ENCODE results near the gene MATN1. TPM values are rescaled to one million over a fixed set of nuclear protein-coding genes. Genes with fewer than 3 reads are reported as not detected.
A peak's percentile ranks its signal among the peaks of the same experiment; 100 is the strongest.
"Not testable (repeated sequence)": the region's sequence is repeated elsewhere in the genome, so short reads cannot be mapped to it uniquely, and the experiment has no call there.

Gene MATN1
- total RNA-seq, 1 donor from 2014 or later, result not detected

DNA sequence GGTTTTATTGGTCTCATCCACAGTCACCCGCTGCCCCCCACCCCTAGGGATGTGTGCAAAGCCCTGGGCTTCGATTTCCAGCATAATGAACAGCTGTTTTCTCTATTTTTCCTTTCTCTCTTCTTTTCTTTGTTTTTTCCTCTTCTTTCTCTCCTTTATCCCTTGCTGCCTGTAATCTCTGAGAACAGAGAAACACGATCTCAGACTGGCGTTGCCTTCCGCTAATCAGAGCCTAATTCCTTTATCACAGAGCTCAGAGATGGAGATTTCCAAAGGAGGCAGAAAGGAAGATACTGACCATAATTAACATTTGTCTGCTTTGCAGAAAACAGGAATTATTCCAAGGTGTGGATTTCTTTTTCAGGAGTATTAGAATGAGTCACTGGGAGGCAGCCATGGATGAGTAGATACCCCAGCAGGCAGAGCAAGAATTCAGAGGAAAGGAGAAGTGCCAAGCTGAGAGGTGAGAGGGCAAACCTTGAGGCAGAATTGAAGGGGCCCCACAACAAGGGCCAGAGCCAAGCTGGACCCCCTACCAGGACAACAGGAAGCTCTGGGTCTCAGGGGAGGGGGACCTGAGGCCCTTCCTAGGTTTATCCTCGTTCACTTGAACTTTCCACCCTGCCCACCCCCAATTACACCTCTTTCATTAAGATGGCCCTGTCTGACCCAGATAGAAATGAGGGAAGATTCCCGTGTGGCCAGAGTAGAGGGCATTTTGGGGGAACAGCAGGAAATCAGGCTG, 33.3 kb downstream of the MATN1 start:
- Histone ChIP-seq H3K36me3 (no peaks in the 10 kb centered on the region), H3K27ac (no peak overlapping the region), H3K9me3 (no peaks in the 10 kb centered on the region), H3K27me3 (peaks cover 14% of the 10 kb centered on the region), H3K4me1 (no peaks in the 10 kb centered on the region), H3K4me3 (no peak overlapping the region)
- DNase-seq (peak; percentile 35), ATAC-seq (no peak)
- intact Hi-C loops (cut with DNase I), result no loop called here
- TF ChIP-seq, protein P1, sequence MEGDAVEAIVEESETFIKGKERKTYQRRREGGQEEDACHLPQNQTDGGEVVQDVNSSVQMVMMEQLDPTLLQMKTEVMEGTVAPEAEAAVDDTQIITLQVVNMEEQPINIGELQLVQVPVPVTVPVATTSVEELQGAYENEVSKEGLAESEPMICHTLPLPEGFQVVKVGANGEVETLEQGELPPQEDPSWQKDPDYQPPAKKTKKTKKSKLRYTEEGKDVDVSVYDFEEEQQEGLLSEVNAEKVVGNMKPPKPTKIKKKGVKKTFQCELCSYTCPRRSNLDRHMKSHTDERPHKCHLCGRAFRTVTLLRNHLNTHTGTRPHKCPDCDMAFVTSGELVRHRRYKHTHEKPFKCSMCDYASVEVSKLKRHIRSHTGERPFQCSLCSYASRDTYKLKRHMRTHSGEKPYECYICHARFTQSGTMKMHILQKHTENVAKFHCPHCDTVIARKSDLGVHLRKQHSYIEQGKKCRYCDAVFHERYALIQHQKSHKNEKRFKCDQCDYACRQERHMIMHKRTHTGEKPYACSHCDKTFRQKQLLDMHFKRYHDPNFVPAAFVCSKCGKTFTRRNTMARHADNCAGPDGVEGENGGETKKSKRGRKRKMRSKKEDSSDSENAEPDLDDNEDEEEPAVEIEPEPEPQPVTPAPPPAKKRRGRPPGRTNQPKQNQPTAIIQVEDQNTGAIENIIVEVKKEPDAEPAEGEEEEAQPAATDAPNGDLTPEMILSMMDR (IDR thresholded peaks at IDR 0.05), result no peak

DNA sequence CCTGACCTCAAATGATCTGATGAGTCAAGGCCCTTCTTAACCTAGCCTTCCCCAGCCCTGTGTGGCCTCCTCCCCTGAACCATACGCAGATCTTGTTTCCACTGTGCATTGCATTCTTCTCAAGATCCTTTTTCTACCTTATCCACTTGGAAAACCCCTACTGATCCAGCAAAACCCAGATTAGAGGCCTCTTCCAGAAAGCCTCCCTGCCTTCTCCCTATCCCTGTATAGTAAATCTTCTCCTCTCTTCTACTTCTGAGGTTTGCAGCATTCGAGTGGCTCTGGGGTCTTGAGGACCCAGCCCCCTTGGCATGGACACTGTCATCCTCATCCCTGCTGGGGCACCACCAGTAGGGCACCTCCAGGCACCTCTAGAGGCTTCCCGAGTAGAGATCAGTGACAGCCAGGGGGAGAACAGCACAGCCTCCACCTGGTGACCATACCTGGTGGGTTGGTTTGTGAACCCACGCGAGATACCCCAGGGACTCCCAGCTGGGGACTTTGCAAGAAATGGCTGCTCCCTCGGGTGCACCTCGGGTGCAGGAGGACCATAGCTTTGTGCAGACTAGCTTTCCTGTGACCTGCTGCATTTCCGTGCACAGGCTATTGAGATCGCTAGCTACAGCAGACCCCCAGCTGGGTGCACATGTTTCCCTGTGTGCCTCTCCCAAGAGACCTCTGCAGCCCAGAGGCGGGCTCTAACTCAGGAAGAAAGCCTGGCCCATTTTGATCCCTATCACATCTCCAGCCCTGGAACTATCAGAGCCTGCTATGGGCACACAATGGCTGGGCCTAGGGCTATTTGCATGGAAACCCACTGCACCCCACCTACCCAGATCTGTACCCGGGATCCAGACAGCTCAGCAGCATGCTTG, 34.2 kb downstream of the MATN1 start:
- H3K4me1 ChIP-seq, result no peaks in the 10 kb centered on the region
- H3K4me3 ChIP-seq, result no peak overlapping the region
- no peaks in the 10 kb centered on the region for H3K9me3 ChIP-seq
- TF ChIP-seq, protein P1 (IDR thresholded peaks at IDR 0.05), result no peak
- no peaks in the 10 kb centered on the region for H3K36me3 ChIP-seq
- H3K27ac ChIP-seq, result no peak overlapping the region
- intact Hi-C loops (cut with DNase I), result no loop called here
- DNase-seq (peak; percentile 40), ATAC-seq (no peak)
- peaks cover 23% of the 10 kb centered on the region for H3K27me3 ChIP-seq

DNA sequence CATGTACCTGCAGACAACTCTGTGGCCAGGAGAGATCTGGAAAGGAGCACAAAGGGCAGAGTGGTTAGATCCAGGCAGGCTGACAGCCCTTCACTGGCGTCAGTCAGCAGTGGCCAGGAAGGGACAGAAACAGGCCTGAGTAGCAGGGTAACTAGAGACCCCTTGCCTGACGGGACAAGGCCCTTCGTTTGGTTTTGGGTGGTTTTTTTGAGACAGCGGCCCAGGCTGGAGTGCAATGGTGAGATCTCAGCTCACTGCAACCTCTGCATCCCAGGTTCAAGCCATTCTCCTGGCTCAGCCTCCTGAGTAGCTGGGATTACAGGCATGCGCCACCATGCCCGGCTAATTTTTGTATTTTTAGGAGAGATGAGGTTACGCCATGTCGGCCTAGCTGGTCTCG, 34.9 kb downstream of the MATN1 start:
- H3K9me3 ChIP-seq; H3K36me3 ChIP-seq; ATAC-seq; intact Hi-C loops (cut with DNase I); H3K27ac ChIP-seq; H3K4me3 ChIP-seq; H3K4me1 ChIP-seq: not testable (repeated sequence)
- DNase-seq, result peak; percentile 42
- H3K27me3 ChIP-seq, result peaks cover 29% of the 10 kb centered on the region

DNA sequence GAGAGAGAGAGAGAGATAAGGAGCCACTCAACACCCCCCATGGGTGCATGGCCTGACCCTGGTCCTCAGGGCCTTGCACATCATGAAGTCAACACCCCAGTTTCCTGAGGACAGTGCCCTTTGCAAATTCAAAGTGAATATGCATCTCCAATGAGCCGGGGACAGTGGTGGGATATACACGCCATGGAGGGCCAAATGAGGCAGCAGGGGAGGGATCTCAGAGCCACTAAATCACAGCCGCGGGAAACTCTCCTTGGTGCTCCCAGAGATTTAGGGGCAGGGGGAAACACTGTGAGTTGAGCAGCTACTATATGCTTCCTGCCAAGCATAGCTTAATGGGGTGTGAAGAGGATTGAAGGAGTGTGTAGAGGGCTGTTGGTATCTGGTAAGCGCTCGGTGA, 35.5 kb downstream of the MATN1 start:
- H3K9me3 ChIP-seq, result no peaks in the 10 kb centered on the region
- no peak overlapping the region for H3K27ac ChIP-seq
- no peak for ATAC-seq
- intact Hi-C loops (cut with DNase I), result no loop called here
- peak; percentile 27 for DNase-seq
- no peaks in the 10 kb centered on the region for H3K36me3 ChIP-seq
- no peaks in the 10 kb centered on the region for H3K4me1 ChIP-seq
- H3K4me3 ChIP-seq, result no peak overlapping the region
- TF ChIP-seq, protein P1 (IDR thresholded peaks at IDR 0.05), result no peak
- H3K27me3 ChIP-seq, result peaks cover 35% of the 10 kb centered on the region

DNA sequence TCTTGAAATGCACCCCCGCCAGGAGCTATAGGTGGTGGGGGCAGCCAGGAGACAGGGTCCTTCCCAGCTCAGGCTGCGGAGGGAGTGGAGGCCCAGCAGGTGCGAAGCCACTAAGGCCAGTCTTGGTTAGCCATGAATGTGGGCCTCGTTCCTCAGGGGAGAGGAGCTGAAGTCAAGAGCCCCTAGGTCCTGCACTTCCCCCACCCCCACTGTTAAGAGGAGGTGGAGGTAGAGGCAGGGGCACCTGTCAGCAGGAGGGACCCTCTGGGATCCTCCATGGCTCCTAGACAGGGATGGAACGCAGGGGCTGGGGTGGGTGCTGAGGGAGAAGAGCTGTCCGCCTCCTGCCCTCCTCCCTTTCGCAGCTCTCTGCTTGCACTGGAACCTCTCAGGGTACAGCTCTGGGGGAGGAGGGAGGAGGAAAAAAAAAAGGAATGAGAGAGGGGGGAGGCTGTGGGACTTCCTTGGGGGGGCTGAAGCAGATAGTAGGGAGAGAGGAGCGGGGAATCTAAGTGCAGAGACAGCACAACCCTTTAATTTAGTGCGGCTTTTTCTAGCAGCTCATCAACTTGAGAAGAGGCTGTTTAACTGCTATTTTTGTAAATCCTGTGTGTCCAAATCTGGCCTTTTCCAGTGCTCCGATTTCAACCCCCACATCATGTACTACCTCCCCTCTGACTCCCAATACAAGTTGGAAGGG, 37.0 kb downstream of the MATN1 start:
- Histone ChIP-seq H3K4me1 (no peaks in the 10 kb centered on the region), H3K27me3 (peaks cover 50% of the 10 kb centered on the region), H3K9me3 (no peaks in the 10 kb centered on the region), H3K4me3 (no peak overlapping the region), H3K36me3 (no peaks in the 10 kb centered on the region), H3K27ac (no peak overlapping the region)
- intact Hi-C loops (cut with DNase I), result no loop called here
- DNase-seq (peak; percentile 31), ATAC-seq (no peak)
- TF ChIP-seq, protein P1 (IDR thresholded peaks at IDR 0.05), result no peak

Measured in upper lobe of right lung (tissue), 1 donor.